D721Med (cell line): ENCODE measurements around the gene ZNF138.
A peak's percentile ranks its signal among the peaks of the same experiment; 100 is the strongest.

Experiments used
- DNase-seq: peaks from one replicate; pipeline ENCODE4 v3.0.0; 2011; ENCODE audit warnings: low spot score; ENCODE audit not compliant: insufficient read length
- FAIRE-seq: peaks from 2 replicates; lab custom pipeline; 2011; peaks lifted over from hg19 to GRCh38; lab: Jason Lieb, UNC
- CTCF ChIP-seq: IDR thresholded peaks from 2 replicates; pipeline ENCODE4 v1.5.1; 2012; ENCODE audit warnings: mild to moderate bottlenecking, control low read depth; ENCODE audit not compliant: insufficient read depth; ENCODE audit errors: missing control alignments

Gene ZNF138

GRCh38 chr7:64875658-64876406, 81.6 kb downstream of the ZNF138 start:
- FAIRE-seq: no peak
- no peak for TF ChIP-seq CTCF
- DNase-seq: peak; percentile 3

GRCh38 chr7:64876792-64877713, 82.8 kb downstream of the ZNF138 start:
- DNase-seq (peak; percentile 98), FAIRE-seq (no peak)
- TF ChIP-seq CTCF: no peak

- DNase-seq (peak; percentile 5), FAIRE-seq (no peak)
- no peak for TF ChIP-seq CTCF
These were observed 83.7 kb downstream of the ZNF138 start for GRCh38 chr7:64877714-64878610.

GRCh38 chr7:64878684-64879083, 84.5 kb downstream of the ZNF138 start:
- FAIRE-seq (no peak), DNase-seq (no peak)
- TF ChIP-seq CTCF: no peak

- DNase-seq: no peak
- no peak for TF ChIP-seq CTCF
- no peak for FAIRE-seq
These were observed 85.0 kb downstream of the ZNF138 start for GRCh38 chr7:64879086-64879730.

GRCh38 chr7:64879800-64880199, 85.6 kb downstream of the ZNF138 start:
- DNase-seq (peak; percentile 9), FAIRE-seq (no peak)
- no peak for TF ChIP-seq CTCF
